Left cardiac atrium (tissue), 4 donors: ENCODE data around the gene DRD1. TPM values are rescaled to one million over a fixed set of nuclear protein-coding genes. Genes with fewer than 3 reads are reported as not detected.
A peak's percentile ranks its signal among the peaks of the same experiment; 100 is the strongest.

Source experiments
- ATAC-seq, 2 donors: fragments of 200-7000 bp; cut with Tn5 transposase; one replicate each; pipeline ENCODE4 v1.9.1; 2020; ENCODE audit warnings: mild to moderate bottlenecking in 2 of 2, moderate library complexity in 2 of 2
- DNase-seq: peaks from one replicate; pipeline ENCODE4 v3.0.0-alpha.2; 2020
- intact Hi-C, 2 donors: fragments of 100-400 bp; cut with DNase I; formaldehyde crosslinking; loops; one replicate each; pipeline versions ENCODE4 v1.14.1 to v1.15.1; 2022 to 2023
- long read RNA-seq: library from polyadenylated mRNA; unstranded; transcript quantifications from one replicate; pipeline ENCODE4 v2.0.0, GENCODE V29; 2021
- total RNA-seq, 2 donors: library from RNA; stranded (reverse); fragmentation: NEBNext Ultra II Directional; extraction: Animal tissue kit (Norgen Biotek cat#: 25700); gene quantifications; one replicate each; pipeline ENCODE4 v1.2.1, GENCODE V29; 2021
- donor health status: DM: no; HTN: yes; CAD: no.
- donor health status: DM: no; HTN: yes; CAD: no; lungs with severe emphysema.
- donor health status: DM: yes; HTN: yes; CAD: no.
- donor health status: Dilated cardiomyopathy.

DRD1 gene
- under 1 TPM; 0.15 to 0.55 TPM for total RNA-seq
- long read RNA-seq, result 0 reads

GRCh38 chr5:175444060-175444904 lies at the start of gene DRD1:
Gene DRD1 (minus strand): TSS chr5:175444182. CDS start chr5:175443099, 1,083 bp downstream.
- peak; percentile 90 for ATAC-seq
- intact Hi-C loops, result loop anchor here (5.0 kb wide), 1 partner anchor 492 kb away; no protein-coding TSS in a partner anchor
- DNase-seq, result peak; percentile 30

GRCh38 chr5:175493726-175494125 lies 49.7 kb upstream of the DRD1 start:
- no peak for DNase-seq
- intact Hi-C loops, result no loop called here
- no peak for ATAC-seq

GRCh38 chr5:175493260-175493659 lies 49.3 kb upstream of the DRD1 start:
- no peak for ATAC-seq
- intact Hi-C loops, result no loop called here
- DNase-seq, result no peak

- ATAC-seq, result no peak
- no peak for DNase-seq
- intact Hi-C loops, result no loop called here
Observed at GRCh38 chr5:175491223-175491622, 47.2 kb upstream of the DRD1 start.

GRCh38 chr5:175489693-175490443 lies 45.9 kb upstream of the DRD1 start:
- intact Hi-C loops, result no loop called here
- no peak for DNase-seq
- no peak for ATAC-seq

- intact Hi-C loops, result no loop called here
- DNase-seq (no peak), ATAC-seq (peak in 1 of 2 donors; percentile 45)
Observed at GRCh38 chr5:175487514-175488222, 43.7 kb upstream of the DRD1 start.

- ATAC-seq (no peak), DNase-seq (no peak)
- intact Hi-C loops, result no loop called here
Observed at GRCh38 chr5:175485631-175486030, 41.6 kb upstream of the DRD1 start.

- ATAC-seq, result no peak
- DNase-seq, result no peak
- intact Hi-C loops, result no loop called here
Observed at GRCh38 chr5:175484829-175485228, 40.8 kb upstream of the DRD1 start.

GRCh38 chr5:175484322-175484721 lies 40.3 kb upstream of the DRD1 start:
- DNase-seq (no peak), ATAC-seq (no peak)
- intact Hi-C loops, result no loop called here

GRCh38 chr5:175483337-175483736 lies 39.4 kb upstream of the DRD1 start:
- ATAC-seq (no peak), DNase-seq (no peak)
- intact Hi-C loops, result no loop called here

GRCh38 chr5:175479125-175479881 lies 35.3 kb upstream of the DRD1 start:
- ATAC-seq (peak; percentile 15 to 25), DNase-seq (no peak)
- intact Hi-C loops, result no loop called here

GRCh38 chr5:175478384-175479124 lies 34.6 kb upstream of the DRD1 start, which contains the start of gene SFXN1:
Gene SFXN1 (plus strand): TSS chr5:175478560. CDS start chr5:175492104, 13,544 bp downstream.
- intact Hi-C loops, result no loop called here
- ATAC-seq (peak; percentile 95 to 97), DNase-seq (peak; percentile 82)

- intact Hi-C loops, result no loop called here
- ATAC-seq (no peak), DNase-seq (no peak)
Observed at GRCh38 chr5:175478008-175478383, 34.0 kb upstream of the DRD1 start.

GRCh38 chr5:175477440-175477839 lies 33.5 kb upstream of the DRD1 start:
- DNase-seq (no peak), ATAC-seq (no peak)
- intact Hi-C loops, result no loop called here

- ATAC-seq (no peak), DNase-seq (no peak)
- intact Hi-C loops, result no loop called here
Observed at GRCh38 chr5:175475248-175475647, 31.3 kb upstream of the DRD1 start.

GRCh38 chr5:175472378-175472777 lies 28.4 kb upstream of the DRD1 start:
- DNase-seq, result no peak
- intact Hi-C loops, result no loop called here
- no peak for ATAC-seq

- ATAC-seq, result no peak
- DNase-seq, result no peak
- intact Hi-C loops, result no loop called here
Observed at GRCh38 chr5:175471628-175472027, 27.6 kb upstream of the DRD1 start.

- intact Hi-C loops, result no loop called here
- ATAC-seq (no peak), DNase-seq (no peak)
Observed at GRCh38 chr5:175471196-175471595, 27.2 kb upstream of the DRD1 start.
